ENCODE data around the gene ALCAM. TPM values are rescaled to one million over a fixed set of nuclear protein-coding genes. Genes with fewer than 3 reads are reported as not detected.
"Not testable (repeated sequence)": the region's sequence is repeated elsewhere in the genome, so short reads cannot be mapped to it uniquely, and the experiment has no call there.

ALCAM gene
- total RNA-seq, 2 donors from 2014 or later = 32.2 to 91.2 TPM

DNA sequence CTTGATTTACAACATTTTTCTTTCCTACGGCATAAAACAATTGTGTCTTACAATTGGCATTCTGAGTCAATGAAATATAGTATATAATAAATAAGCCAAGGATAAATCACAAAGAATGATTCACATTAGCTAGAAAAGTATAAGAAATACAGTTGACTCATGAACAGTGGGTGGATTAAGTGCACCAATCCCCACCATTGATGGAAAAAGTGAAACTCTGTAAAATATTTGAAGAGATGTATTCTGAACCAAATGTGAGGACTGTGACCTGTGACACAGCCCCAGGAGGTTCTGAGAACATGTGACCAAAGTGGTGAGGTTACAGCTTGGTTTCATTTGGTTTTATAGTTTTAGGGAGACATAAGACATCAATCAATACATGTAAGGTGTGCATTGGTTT is 227.5 kb downstream of the ALCAM start:
- intact Hi-C loops (cut with DNase I) = no loop called here
- H3K27me3 ChIP-seq (replicated peaks; ENCODE audit: insufficient read depth) = no peaks in the 10 kb centered on the region
- H3K4me1 ChIP-seq (replicated peaks) = no peaks in the 10 kb centered on the region
- DNase-seq (ENCODE audit: low spot score) = no peak
- 67% methylated on average over 1 of the region's 1 CpG for WGBS
- H3K9me3 ChIP-seq = no peaks in the 10 kb centered on the region
- H3K36me3 ChIP-seq = no peaks in the 10 kb centered on the region
- H3K4me3 ChIP-seq = no peak overlapping the region
- H3K27ac ChIP-seq = no peak overlapping the region
- TF ChIP-seq POLR2AphosphoS5 (IDR thresholded peaks at IDR 0.05) (no peak), POLR2A (IDR thresholded peaks at IDR 0.05) (no peak)
- TF ChIP-seq, protein P1, sequence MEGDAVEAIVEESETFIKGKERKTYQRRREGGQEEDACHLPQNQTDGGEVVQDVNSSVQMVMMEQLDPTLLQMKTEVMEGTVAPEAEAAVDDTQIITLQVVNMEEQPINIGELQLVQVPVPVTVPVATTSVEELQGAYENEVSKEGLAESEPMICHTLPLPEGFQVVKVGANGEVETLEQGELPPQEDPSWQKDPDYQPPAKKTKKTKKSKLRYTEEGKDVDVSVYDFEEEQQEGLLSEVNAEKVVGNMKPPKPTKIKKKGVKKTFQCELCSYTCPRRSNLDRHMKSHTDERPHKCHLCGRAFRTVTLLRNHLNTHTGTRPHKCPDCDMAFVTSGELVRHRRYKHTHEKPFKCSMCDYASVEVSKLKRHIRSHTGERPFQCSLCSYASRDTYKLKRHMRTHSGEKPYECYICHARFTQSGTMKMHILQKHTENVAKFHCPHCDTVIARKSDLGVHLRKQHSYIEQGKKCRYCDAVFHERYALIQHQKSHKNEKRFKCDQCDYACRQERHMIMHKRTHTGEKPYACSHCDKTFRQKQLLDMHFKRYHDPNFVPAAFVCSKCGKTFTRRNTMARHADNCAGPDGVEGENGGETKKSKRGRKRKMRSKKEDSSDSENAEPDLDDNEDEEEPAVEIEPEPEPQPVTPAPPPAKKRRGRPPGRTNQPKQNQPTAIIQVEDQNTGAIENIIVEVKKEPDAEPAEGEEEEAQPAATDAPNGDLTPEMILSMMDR (IDR thresholded peaks at IDR 0.05) = no peak

DNA sequence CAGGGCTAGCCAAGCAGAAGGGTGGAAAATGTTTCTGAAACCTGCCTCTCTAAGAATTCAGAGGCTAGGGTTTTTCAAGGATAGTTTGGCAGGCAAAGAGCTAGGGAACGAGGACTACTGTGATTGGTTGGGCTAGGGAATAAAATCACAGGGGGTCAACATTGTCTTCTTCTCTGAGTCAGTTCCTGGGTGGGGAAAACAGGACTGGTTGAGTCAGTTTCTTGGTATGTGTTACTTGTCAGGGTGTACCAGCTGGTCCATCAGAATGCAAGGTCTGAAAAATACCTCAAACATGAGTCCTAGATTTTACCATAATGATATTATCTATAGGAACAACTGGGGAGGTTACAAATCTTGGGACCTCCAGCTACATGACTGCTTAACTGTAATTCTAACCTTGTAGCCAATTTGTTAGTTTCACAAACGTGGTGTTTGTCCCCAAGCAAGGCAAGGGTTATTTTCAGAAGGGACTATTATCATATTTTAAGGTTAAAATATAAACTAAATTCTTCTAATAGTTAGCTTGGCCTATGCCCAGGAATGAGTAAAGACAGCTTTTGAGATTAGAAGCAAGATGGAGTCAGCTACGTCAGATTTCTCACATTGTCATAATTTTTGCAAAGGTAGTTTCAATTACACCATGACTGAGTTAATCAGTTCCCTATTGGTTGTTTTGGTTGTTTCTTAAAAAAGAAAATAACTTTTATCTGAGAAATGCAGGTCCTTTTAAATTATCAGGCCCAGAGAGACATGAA is 231.5 kb downstream of the ALCAM start:
- H3K36me3 ChIP-seq = no peaks in the 10 kb centered on the region
- DNase-seq (ENCODE audit: low spot score) = no peak
- no peaks in the 10 kb centered on the region for H3K9me3 ChIP-seq
- H3K27ac ChIP-seq = no peak overlapping the region
- no peaks in the 10 kb centered on the region for H3K4me1 ChIP-seq (replicated peaks)
- no peaks in the 10 kb centered on the region for H3K27me3 ChIP-seq (replicated peaks; ENCODE audit: insufficient read depth)
- intact Hi-C loops (cut with DNase I) = no loop called here
- 69% methylated on average over 3 of the region's 3 CpGs for WGBS
- TF ChIP-seq POLR2AphosphoS5 (IDR thresholded peaks at IDR 0.05) = no peak
- TF ChIP-seq POLR2A (IDR thresholded peaks at IDR 0.05) = no peak
- TF ChIP-seq, protein P1 (IDR thresholded peaks at IDR 0.05) = no peak
- H3K4me3 ChIP-seq = no peak overlapping the region

DNA sequence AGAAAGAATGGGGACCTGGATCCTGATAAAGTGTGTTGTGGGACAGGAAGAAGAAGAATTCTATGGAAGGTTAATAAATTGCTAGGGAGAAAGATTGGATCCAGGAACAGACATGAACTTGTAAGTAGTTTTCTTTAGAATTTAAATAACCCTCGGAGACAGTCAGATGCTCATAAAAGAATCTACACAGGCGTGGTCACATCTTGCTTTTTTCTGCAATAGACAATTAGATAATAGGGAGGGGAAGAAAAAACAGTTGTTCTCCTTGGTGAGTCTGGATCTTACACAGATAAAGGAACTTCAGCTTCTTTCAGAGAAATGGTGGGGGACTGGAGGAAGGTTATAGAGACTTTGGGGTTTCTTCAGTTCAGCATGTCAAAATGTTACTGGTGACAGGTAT is 232.6 kb downstream of the ALCAM start:
- DNase-seq (ENCODE audit: low spot score) = no peak
- H3K4me3 ChIP-seq = no peak overlapping the region
- TF ChIP-seq POLR2A (IDR thresholded peaks at IDR 0.05) (no peak), POLR2AphosphoS5 (IDR thresholded peaks at IDR 0.05) (no peak)
- TF ChIP-seq, protein P1 (IDR thresholded peaks at IDR 0.05) = no peak
- intact Hi-C loops (cut with DNase I) = no loop called here
- no peaks in the 10 kb centered on the region for H3K9me3 ChIP-seq
- H3K36me3 ChIP-seq = no peaks in the 10 kb centered on the region
- WGBS = 66% methylated on average over 2 of the region's 2 CpGs
- no peaks in the 10 kb centered on the region for H3K4me1 ChIP-seq (replicated peaks)
- H3K27me3 ChIP-seq (replicated peaks; ENCODE audit: insufficient read depth) = no peaks in the 10 kb centered on the region
- no peak overlapping the region for H3K27ac ChIP-seq

DNA sequence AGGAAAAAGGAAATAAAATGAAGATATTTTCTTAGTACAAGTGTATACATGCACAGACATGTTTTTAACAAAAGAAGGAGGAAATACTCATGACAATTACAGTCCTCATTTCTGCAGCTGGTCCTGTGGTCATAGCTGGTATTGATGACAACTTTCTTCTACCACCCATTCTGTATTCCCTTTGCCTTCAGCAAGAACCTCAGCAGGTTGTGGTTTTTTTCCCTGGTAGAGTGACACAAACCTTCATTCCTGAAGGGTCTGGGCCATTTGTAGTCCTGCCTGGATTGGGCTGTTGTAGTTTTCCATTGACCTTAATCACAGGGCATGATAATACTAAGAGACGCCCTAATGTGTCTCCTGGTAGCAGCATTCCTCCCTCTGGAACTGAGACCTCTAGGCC is 235.0 kb downstream of the ALCAM start:
- H3K36me3 ChIP-seq; H3K27ac ChIP-seq; H3K27me3 ChIP-seq (replicated peaks; ENCODE audit: insufficient read depth); H3K4me3 ChIP-seq; H3K4me1 ChIP-seq (replicated peaks); H3K9me3 ChIP-seq; DNase-seq (ENCODE audit: low spot score); intact Hi-C loops (cut with DNase I): not testable (repeated sequence)
- 100% methylated on average over 1 of the region's 1 CpG for WGBS

DNA sequence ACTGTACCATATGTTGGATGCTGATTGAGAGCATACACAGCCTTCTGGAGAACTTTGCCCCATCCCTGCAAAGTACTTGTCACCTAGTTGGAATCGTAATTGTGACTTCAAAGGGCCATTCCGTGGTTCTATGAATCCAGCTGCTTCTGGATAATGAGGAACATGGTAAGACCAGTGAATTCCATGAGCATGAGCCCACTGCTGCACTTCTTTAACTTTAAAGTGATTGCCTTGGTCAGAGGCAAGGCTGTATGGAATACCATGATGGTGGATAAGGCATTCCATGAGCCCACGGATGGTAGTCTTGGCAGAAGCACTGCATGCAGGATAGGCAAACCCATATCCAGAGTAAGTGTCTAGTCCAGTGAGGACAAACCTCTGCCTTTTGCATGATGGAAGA is 235.6 kb downstream of the ALCAM start:
- H3K27ac ChIP-seq; H3K27me3 ChIP-seq (replicated peaks; ENCODE audit: insufficient read depth); H3K4me1 ChIP-seq (replicated peaks); H3K9me3 ChIP-seq; H3K4me3 ChIP-seq; intact Hi-C loops (cut with DNase I); H3K36me3 ChIP-seq; DNase-seq (ENCODE audit: low spot score): not testable (repeated sequence)
- WGBS = 66% methylated on average over 3 of the region's 3 CpGs

DNA sequence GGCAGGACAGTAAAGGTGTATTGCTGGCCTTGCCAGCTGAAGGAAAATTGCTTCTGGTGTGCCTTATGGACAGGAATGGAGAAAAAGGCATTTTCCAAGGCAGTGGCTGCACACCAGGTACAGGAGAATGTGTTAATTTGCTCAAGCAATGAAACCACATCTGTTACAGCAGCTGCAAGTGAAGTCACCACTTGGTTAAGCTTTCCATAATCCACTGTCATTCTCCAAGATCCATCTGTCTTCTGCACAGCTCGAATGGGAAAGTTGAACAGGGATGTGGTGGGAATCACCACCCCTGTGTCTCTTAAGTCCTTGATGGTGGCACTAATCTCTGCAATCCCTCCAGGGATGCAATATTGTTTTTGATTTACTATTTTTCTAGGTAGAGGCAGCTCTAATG is 236.8 kb downstream of the ALCAM start:
- DNase-seq (ENCODE audit: low spot score); H3K36me3 ChIP-seq; H3K27ac ChIP-seq; H3K4me3 ChIP-seq; H3K27me3 ChIP-seq (replicated peaks; ENCODE audit: insufficient read depth); H3K9me3 ChIP-seq; intact Hi-C loops (cut with DNase I); H3K4me1 ChIP-seq (replicated peaks): not testable (repeated sequence)
- 95% methylated on average over 1 of the region's 1 CpG for WGBS
